HG03565 (cell line): Measurements from ENCODE around the gene ZNF648.
"Not testable (repeated sequence)": the region's sequence is repeated elsewhere in the genome, so short reads cannot be mapped to it uniquely, and the experiment has no call there.

Source experiments
- ATAC-seq: cut with Tn5 transposase; IDR thresholded peaks from one replicate; pipeline ENCODE4 v1.9.1; 2021; ENCODE audit warnings: mild to moderate bottlenecking, moderate library complexity; ENCODE audit not compliant: unreplicated experiment

Gene ZNF648

DNA sequence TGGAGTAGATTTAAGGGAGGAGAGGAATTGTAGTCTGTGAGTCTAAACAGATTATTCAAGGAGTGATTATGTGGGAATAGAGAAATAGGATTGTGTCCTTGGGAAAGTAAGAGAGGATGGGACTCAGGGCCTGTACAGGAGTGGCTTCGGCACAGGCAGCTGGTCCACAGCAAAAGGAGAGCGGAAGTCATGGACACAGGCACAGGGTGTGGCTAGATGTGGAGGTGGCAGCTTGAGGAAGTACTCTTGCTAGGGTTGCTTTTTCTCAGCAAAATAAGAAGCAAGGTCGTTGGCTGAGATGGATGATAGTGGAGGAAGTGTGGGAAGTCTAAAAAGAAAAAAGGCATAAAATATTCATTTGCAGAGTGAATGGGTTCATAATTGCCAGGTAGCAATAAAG is 18.5 kb upstream of the ZNF648 start:
- no peak for ATAC-seq

DNA sequence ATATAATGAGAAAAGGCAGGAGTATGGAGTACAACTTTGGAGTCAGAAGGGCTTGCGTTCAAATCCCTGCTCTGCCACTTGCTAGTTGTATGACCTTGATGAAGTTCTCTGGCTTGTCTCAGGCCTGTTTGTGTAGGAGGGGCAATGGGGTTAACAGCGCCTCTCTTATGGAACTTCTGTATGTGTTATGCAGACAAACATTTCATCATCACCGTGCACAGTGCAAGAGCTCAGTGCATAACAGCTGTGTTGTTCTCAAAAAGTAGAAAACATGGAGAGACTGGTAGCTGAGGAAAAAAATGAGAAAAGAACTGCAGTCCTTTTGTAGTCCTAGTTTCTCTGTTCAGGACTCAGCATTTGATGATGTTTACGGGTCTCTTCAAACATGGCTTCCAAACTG is 10.4 kb upstream of the ZNF648 start:
- ATAC-seq, result no peak

DNA sequence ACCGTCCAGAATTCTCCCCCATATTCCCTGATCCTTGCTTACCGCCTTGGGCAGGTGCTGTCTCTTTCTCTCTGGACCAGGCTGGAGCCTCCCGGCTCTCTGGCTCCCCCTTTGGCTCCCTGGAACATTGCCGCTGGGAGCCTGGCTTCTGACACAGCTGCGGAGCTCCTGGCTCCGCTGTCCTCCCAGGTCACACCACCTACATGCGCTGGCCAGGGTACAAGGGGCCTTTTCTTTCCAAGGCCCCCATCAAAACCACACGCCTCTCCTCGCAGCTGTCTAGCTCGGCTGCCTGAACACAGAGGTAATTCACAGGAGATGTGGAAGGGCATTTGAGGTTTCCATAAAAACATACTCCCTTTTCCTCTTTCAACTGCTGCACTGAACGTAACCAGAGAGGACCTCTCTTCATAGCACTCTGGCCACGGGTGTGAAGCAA is 7.5 kb upstream of the ZNF648 start:
- no peak for ATAC-seq

DNA sequence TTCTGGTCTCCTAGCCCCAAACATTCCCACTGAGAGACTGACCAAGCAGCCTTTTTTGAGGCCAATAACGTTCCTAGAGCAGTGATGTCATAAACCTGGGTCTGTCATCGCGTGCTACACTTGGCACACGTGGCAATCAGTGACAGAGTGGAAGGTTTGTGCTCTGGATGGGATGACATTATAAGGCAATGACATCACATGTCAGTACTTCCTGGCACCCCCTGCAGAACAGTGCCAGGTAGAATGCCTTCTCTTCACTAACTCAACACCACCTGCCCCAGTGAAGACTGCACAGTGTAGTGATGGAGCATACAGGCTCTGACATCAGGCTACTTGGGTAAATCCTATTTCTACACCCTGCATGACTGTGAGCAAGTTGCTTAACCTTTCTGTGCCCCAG is 5.4 kb upstream of the ZNF648 start:
- no peak for ATAC-seq

DNA sequence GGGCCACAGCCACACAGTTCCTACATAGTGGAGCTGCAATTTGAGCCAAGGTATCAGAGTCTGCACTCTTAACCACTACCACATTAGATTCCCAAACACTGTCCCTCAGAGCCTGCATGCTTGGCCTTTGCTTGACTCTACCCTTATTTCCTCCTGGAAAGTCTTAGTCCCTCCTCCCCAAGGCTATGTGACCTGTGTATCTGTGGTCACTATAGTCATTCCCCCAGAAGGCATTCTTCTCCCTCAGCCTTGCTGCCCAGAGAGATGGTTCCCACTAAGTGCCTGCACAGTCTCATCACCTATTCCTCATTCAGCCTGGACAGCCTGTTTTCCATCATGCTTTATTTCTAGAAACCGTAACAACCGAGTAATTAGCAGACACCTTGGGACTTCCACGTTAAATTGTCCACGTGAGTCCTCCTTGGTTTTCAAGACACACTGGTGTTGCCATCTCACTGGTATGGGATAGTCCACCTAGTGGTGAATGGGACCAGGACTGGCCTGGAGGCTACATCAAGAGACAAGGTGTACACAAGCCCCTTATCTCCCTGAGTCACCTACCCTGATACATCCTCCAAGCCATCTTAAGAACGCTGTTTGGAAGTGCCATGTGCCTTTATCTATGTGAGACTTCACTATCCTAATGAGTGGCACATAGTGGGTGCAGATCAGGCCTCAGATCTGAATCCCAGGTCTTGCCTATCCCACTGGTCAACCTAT is 3.8 kb upstream of the ZNF648 start:
- no peak for ATAC-seq

- no peak for ATAC-seq
These were observed 3.1 kb upstream of the ZNF648 start for GRCh38 chr1:182064611-182065010.

- no peak for ATAC-seq
These were observed 711 bp upstream of the ZNF648 start for GRCh38 chr1:182062223-182062622.

DNA sequence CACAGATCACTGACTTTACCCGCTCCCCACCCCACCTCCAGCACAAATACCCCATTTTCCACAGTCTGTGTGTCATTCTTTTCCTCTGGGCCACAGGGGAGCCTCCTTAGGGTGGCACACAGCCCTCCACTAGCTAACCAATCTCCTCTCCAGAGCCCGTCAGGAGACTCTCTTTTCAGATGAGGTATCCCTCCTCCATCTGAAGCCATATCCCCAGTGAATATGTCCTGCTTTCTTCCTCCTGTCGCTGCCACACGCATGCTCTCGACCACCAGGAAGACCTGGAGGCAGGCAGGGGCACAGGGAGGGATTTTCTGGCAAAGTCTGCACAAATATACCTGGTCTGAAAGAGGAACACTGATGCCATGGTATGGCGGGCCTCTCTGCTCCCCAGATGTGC is 635 bp downstream of the ZNF648 start:
- ATAC-seq, result no peak

GRCh38 chr1:182059936-182060335 is 1.6 kb downstream of the ZNF648 start:
- ATAC-seq, result no peak

DNA sequence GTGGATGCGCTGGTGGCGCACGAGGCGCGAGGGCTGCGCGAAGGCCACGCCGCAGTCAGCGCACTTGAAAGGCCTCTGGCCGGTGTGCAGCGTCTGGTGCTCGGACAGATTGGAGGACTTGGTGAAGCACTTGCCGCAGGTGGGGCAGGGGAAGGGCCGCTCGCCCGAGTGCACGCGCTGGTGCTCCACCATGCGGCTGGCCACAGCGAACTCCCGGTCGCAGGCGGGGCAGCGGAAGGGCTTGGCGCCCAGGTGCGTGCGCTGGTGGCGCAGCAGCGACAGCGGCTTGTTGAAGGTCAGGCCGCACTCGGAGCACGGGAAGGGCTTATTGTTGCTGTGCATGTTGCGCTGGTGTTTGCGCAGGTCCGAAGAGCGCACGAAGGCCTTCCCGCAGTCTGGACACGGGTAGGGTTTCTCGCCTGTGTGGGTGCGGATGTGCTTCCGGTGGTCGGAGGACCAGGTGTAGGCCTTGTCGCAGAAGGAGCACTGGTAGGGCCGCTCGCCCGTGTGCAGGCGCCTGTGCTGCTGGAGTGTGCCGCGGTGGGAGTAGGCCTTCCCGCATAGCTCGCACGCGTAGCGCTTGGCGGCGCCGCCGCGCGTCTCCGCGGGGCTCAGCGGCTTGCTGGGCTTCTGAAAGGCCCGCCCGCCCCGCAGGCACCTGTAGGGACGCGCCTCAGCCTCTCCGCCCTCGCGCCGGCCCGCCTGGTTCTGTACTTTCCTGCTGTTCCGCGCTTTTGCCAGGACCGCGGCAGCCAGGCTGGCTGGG is 4.7 kb downstream of the ZNF648 start:
- ATAC-seq, result no peak

GRCh38 chr1:182054698-182055326 is 6.7 kb downstream of the ZNF648 start:
- no peak for ATAC-seq

GRCh38 chr1:182052355-182052754 is 9.2 kb downstream of the ZNF648 start:
- ATAC-seq, result no peak

DNA sequence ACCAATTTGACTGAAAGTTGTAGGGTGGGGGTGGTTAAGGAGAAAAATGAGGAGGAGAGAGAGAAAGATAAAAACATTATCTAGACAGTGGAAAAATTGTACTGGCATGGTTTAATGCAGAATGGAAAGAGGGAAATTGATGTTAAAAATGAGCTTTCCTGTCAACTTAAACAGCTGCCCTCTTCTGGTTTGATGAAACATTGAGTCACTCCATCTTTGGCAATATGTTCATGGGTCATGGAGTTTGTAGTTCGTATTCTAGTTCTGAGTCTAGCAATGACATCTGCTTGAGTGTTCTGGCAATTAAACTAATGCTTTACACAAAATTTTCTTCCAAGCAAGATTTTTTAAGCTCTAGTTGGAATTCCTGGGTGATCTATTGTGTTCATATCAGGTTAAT is 9.6 kb downstream of the ZNF648 start:
- ATAC-seq, result no peak

GRCh38 chr1:182050481-182051448 is 10.7 kb downstream of the ZNF648 start:
- ATAC-seq, result no peak

- no peak for ATAC-seq
These were observed 12.9 kb downstream of the ZNF648 start for GRCh38 chr1:182048562-182048961.

GRCh38 chr1:182046763-182047162 is 14.7 kb downstream of the ZNF648 start:
- no peak for ATAC-seq

- ATAC-seq, result not testable (repeated sequence)
These were observed 16.0 kb downstream of the ZNF648 start for GRCh38 chr1:182045481-182045880.

- ATAC-seq, result no peak
These were observed 19.9 kb downstream of the ZNF648 start for GRCh38 chr1:182041615-182042014.

DNA sequence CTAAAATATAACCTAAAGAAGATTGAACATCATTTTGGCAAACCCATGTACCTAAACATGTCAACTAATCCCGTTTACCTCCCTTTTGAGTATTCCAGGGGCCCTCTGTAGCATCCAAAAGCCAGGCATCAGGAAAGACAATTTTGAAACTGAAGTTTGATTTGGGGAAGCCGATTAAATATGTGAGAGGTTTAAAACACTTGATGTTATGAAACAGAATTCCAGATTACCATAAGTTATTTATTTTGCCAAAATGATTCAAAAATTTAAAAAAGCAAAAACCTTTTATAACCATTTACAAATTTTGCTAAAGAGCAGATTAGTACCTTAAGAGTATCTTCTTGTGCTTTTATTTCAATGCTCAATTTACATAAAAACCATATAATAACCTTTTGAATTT is 23.3 kb downstream of the ZNF648 start:
- no peak for ATAC-seq

GRCh38 chr1:182035097-182035770 is 26.3 kb downstream of the ZNF648 start:
- ATAC-seq, result no peak
